Measurements from ENCODE around the gene NPVF.

NPVF gene

GRCh38 chr7:25238066-25238725 lies 9.9 kb upstream of the NPVF start:
- in situ Hi-C loops (cut with MboI; ENCODE audit: low sequenced_read_pairs): no loop called here

- in situ Hi-C loops (cut with MboI; ENCODE audit: low sequenced_read_pairs): no loop called here
Measured at GRCh38 chr7:25235471-25235870, 7.2 kb upstream of the NPVF start.

GRCh38 chr7:25234336-25234735 lies 6.0 kb upstream of the NPVF start:
- in situ Hi-C loops (cut with MboI; ENCODE audit: low sequenced_read_pairs): no loop called here

- in situ Hi-C loops (cut with MboI; ENCODE audit: low sequenced_read_pairs): no loop called here
Measured at GRCh38 chr7:25223206-25223605, 5.1 kb downstream of the NPVF start.

GRCh38 chr7:25222666-25223065 lies 5.6 kb downstream of the NPVF start:
- in situ Hi-C loops (cut with MboI; ENCODE audit: low sequenced_read_pairs): no loop called here

GRCh38 chr7:25221009-25221408 lies 7.3 kb downstream of the NPVF start:
- in situ Hi-C loops (cut with MboI; ENCODE audit: low sequenced_read_pairs): no loop called here

- in situ Hi-C loops (cut with MboI; ENCODE audit: low sequenced_read_pairs): no loop called here
Measured at GRCh38 chr7:25218191-25218590, 10.1 kb downstream of the NPVF start.

- in situ Hi-C loops (cut with MboI; ENCODE audit: low sequenced_read_pairs): no loop called here
Measured at GRCh38 chr7:25216837-25217236, 11.4 kb downstream of the NPVF start.

- in situ Hi-C loops (cut with MboI; ENCODE audit: low sequenced_read_pairs): no loop called here
Measured at GRCh38 chr7:25215694-25216335, 12.5 kb downstream of the NPVF start.

GRCh38 chr7:25208525-25209221 lies 19.6 kb downstream of the NPVF start:
- in situ Hi-C loops (cut with MboI; ENCODE audit: low sequenced_read_pairs): no loop called here

- in situ Hi-C loops (cut with MboI; ENCODE audit: low sequenced_read_pairs): no loop called here
Measured at GRCh38 chr7:25207887-25208286, 20.4 kb downstream of the NPVF start.

- in situ Hi-C loops (cut with MboI; ENCODE audit: low sequenced_read_pairs): no loop called here
Measured at GRCh38 chr7:25206765-25207164, 21.5 kb downstream of the NPVF start.

GRCh38 chr7:25196132-25196896 lies 32.0 kb downstream of the NPVF start:
- in situ Hi-C loops (cut with MboI; ENCODE audit: low sequenced_read_pairs): no loop called here

GRCh38 chr7:25194036-25194435 lies 34.2 kb downstream of the NPVF start:
- in situ Hi-C loops (cut with MboI; ENCODE audit: low sequenced_read_pairs): no loop called here

GRCh38 chr7:25192043-25192442 lies 36.2 kb downstream of the NPVF start:
- in situ Hi-C loops (cut with MboI; ENCODE audit: low sequenced_read_pairs): no loop called here

GRCh38 chr7:25189197-25189596 lies 39.1 kb downstream of the NPVF start:
- in situ Hi-C loops (cut with MboI; ENCODE audit: low sequenced_read_pairs): no loop called here

GRCh38 chr7:25187932-25188331 lies 40.4 kb downstream of the NPVF start:
- in situ Hi-C loops (cut with MboI; ENCODE audit: low sequenced_read_pairs): no loop called here

GRCh38 chr7:25186436-25186835 lies 41.9 kb downstream of the NPVF start:
- in situ Hi-C loops (cut with MboI; ENCODE audit: low sequenced_read_pairs): no loop called here

GRCh38 chr7:25181532-25181931 lies 46.8 kb downstream of the NPVF start:
- in situ Hi-C loops (cut with MboI; ENCODE audit: low sequenced_read_pairs): no loop called here

- in situ Hi-C loops (cut with MboI; ENCODE audit: low sequenced_read_pairs): no loop called here
Measured at GRCh38 chr7:25180946-25181345, 47.3 kb downstream of the NPVF start.

GRCh38 chr7:25180592-25180923 lies 47.7 kb downstream of the NPVF start:
- in situ Hi-C loops (cut with MboI; ENCODE audit: low sequenced_read_pairs): no loop called here
